GM21737 (cell line): ENCODE measurements around the gene LONRF2.

Experiments
- ATAC-seq: cut with Tn5 transposase; IDR thresholded peaks from one replicate; pipeline ENCODE4 v1.9.1; 2021; ENCODE audit warnings: mild to moderate bottlenecking, moderate library complexity; ENCODE audit not compliant: unreplicated experiment

LONRF2 gene

GRCh38 chr2:100237770-100238169, 84.5 kb downstream of the LONRF2 start:
- no peak for ATAC-seq

- ATAC-seq: no peak
Observed at GRCh38 chr2:100237163-100237562, 85.1 kb downstream of the LONRF2 start.

- ATAC-seq: no peak
Observed at GRCh38 chr2:100236166-100236565, 86.1 kb downstream of the LONRF2 start.

GRCh38 chr2:100235581-100235980, 86.7 kb downstream of the LONRF2 start:
- no peak for ATAC-seq

- ATAC-seq: peak; percentile 97
Observed at GRCh38 chr2:100235098-100235497, 87.2 kb downstream of the LONRF2 start.

GRCh38 chr2:100234141-100234540, 88.2 kb downstream of the LONRF2 start:
- ATAC-seq: no peak

GRCh38 chr2:100233061-100233460, 89.2 kb downstream of the LONRF2 start:
- ATAC-seq: no peak

- no peak for ATAC-seq
Observed at GRCh38 chr2:100230754-100231153, 91.5 kb downstream of the LONRF2 start.

- ATAC-seq: no peak
Observed at GRCh38 chr2:100228967-100229366, 93.3 kb downstream of the LONRF2 start.

- no peak for ATAC-seq
Observed at GRCh38 chr2:100228415-100228814, 93.9 kb downstream of the LONRF2 start.

GRCh38 chr2:100224988-100225710, 97.2 kb downstream of the LONRF2 start:
- ATAC-seq: no peak

GRCh38 chr2:100223502-100223901, 98.8 kb downstream of the LONRF2 start:
- no peak for ATAC-seq
